NCI-H146 (cell line): ENCODE data around the gene ABR.
"Not testable (repeated sequence)": the region's sequence is repeated elsewhere in the genome, so short reads cannot be mapped to it uniquely, and the experiment has no call there.

Source experiments
- DNase-seq: peaks from one replicate; lab custom pipeline; 2025; lab: John Stamatoyannopoulos, UW

ABR gene

GRCh38 chr17:1201132-1201702 lies 21.4 kb upstream of the ABR start:
- DNase-seq = no peak

DNA sequence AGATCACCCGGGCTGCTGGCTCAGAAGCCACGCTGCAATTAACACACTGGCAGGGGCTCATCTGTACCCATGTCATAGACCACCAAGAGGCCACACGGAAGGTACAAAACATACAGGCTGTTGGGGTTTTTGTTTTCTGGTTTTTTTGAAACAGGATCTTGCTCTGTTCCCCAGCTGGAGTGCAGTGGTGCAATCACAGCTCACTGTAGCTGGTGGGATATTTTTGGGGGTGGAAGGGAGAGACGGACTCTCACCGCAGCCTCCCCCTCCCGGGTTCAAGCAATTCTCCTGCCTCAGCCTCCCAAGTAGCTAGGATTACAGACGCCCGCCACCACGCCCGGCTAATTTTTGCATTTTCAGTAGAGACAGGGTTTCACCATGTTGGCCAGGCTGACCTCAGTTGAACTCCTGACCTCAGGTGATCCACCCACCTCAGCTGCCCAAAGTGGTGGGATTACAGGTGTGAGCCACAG lies 19.5 kb upstream of the ABR start:
- DNase-seq = not testable (repeated sequence)

- DNase-seq = no peak
Observed at GRCh38 chr17:1197781-1198490, 18.2 kb upstream of the ABR start.

GRCh38 chr17:1197379-1197778 lies 17.6 kb upstream of the ABR start:
- no peak for DNase-seq

DNA sequence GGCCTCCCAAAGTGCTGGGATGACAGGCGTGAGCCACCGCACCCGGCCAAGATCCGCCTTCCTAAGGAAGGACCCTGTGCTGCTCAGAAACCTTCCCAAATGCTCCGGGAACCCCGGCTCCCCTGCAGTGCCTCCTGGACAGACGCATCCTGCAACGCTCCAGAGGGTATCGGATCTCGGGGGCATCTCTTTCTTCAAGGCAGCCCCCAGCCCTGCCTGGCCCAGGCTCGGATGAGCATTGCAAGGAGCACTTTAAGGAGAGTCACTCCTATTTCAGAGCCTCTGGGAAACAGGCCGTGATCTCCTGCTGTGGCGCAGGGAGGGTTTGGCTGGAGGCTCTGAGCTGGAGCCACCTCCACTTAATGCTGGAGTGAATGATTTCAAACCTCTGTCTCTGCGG lies 17.2 kb upstream of the ABR start:
- DNase-seq = no peak

DNA sequence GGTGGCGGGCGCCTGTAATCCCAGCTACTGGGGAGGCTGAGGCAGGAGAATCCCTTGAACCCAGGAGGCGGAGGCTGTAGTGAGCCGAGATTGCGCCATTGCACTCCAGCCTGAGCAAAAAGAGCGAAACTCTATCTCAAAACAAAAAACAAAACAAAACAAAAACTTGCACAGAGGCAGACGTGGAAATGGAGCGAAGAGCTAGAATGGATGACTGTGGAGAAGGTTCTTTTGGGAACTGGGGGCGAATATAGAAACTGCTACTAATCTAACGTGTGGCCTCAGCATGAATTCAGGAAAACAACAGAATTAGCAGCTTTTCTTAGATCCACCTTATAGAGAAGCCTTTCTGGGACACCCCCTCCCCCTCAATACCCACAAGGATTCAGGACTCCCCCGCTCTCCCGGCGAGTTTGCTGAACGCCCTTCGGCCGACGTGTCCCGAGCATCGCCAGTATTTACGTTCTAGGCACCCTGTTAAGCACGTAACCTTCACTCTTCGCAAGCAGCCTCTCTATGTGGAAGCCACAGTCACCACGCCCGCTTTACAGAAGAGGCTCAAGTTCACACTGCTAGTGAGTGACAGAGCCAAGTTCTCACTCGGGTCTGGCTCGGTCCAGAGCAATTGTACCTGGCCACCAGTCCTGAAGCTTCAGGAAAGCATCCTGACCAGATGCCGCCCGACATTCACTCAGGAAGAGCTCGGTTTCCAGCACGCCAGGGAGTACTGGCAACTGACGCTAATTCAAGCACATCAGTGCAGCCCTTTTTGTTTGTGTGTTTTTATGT lies 13.3 kb upstream of the ABR start:
- no peak for DNase-seq

DNA sequence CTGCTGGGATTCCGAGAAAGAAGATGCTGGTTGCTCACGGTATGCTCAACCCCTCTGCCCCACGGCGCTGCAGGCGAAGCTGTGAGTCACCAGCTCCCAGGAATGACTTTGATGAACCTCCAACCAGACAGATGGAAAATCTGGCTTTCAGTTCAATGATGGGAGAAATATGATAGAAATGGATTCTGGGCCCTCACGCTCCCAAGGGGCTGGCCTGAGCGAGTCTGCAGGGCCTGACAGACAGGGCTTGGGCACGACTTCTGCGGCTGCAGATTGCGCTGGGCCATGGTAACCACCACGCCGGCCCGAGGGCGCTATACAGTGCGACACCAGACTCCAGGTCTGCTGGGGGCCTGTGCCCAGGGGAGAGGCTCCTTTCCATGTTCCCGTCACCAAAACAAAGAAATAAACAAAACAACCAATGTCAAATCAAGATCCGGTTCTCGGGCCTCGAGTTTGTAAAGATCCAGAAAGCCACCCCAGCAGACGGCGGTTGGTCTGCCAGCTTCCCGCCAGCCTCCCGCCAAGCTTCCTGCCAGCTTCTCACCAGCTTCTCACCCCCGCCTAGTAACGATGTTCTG lies 11.1 kb upstream of the ABR start:
- DNase-seq = no peak

GRCh38 chr17:1188812-1189504 lies 9.2 kb upstream of the ABR start:
- DNase-seq = no peak

GRCh38 chr17:1186923-1187771 lies 7.4 kb upstream of the ABR start:
- DNase-seq = peak; percentile 69

- no peak for DNase-seq
Observed at GRCh38 chr17:1186214-1186820, 6.5 kb upstream of the ABR start.

DNA sequence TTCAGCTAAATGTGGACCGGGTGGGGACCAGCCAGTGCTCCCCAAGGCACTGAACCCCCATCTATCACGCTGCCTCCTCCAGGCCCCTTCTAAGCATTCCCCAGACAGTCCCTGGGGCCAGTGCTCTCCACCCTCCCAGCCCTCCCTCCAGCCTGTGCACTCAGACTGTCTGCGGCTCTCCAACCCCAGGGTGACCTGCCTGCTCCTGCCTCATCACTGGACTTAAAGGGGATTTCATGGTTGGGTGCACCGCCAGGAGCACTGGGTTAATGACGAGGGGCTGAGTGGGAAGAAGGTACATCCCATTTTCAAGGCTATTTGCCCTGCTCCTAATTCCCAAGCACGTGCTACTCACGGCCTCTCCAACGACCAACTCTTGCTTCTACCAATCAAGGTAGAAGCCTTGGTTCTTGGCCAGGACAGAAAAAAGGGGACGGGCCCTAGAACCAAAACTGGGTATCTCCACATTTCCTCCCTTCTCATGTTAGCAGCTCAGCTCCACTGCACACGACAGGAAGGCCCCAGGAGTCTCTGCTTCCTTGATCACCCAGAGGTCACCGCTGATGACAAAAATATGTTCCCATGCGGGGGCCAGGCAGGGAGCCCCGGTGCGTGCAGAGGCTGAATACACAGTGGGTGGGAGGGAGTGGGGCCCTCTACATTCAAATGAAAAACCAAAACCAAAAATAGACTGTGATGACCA lies 3.5 kb upstream of the ABR start:
- DNase-seq = no peak

DNA sequence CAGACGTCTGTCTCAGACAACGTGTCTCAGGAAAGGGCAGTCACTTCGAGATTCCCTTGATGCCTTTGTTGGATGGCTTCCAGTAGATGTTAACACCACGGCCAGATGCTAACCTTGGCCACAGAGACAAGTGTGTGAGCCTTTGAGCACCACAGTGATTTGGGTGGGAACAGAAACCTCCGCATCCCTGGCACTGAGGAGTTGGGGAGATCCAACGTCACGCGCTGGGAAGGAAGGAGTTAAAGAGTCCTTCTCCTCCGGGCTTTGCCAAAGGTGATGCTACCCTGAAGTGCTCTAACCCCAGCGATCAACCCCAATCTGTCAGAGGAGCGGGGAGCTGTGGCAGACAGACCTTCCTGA lies 3.0 kb upstream of the ABR start:
- no peak for DNase-seq

GRCh38 chr17:1181753-1182137 lies 2.0 kb upstream of the ABR start:
- DNase-seq = no peak

DNA sequence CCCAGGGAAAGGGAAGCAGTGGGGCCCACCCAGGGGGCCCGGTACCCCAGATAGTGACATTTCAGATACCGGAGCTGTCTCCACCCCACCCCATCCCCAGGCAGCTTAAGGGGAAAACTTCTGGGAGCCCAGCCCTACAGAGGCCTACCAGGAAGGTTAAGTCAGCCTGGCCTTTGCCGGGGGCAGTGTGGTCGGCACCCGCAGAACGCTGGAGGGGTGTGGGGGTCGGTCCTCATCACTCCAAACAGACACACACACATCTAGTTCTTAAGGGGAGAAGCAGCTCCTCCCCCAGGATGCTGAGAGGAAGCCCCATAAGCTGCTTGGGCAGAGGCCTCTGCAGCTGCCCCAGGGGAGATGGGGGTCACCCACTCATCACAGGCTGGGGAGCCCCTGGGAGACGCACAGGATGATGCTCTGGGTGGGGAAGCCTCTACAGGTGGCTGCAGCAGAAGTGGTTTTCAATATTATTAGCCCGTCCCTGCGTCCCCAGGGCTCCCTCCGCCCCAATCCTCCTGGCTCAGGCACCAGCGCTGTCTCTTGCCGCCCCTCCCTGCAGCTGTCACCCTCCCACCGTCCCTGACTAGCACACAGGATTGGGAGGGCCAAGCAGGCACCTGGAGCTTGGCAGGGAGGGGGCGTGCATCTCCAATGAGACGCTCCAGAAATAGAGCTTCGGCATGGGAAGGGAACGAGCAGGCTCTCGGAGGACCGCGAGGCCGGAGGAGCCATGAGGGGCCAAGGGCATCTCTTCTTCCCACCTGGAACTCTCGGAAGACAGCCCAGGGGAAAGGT lies 1.4 kb upstream of the ABR start:
- peak; percentile 59 for DNase-seq

DNA sequence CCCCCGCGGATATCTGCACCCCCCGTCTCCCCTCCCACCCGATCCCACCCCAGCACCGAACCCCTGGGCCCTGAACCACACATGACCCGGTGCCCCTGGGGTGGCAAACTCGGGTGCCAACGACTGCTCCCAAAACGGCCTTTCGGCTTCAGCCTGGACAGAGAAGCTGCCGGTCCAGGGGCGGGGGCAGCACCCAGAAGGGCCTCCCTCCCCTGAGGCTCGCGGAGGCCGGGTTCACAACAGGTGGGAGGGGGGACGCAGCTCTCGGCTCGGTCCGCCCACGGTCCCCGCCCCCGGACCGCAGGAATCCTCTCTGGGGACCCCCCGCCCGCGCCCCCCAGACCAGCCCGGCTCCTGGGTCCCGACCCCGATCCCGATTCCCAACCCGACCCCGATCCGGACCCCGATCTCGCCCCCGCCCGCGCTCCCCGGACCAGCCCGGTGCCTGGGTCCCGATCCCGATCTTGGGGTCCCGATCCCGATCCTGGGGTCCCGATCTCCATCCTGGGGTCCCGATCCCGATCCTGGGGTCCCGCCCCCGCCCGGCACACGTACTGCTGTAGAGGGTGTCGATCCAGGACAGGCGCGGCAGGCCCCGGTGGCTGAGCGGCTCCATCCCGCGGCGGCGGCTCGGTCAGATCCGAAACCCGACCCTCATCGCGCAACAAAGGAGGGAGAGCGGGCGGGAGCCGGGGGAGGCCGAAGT lies 516 bp downstream of the ABR start:
- DNase-seq = no peak

GRCh38 chr17:1177016-1177700 lies 2.6 kb downstream of the ABR start:
- no peak for DNase-seq

DNA sequence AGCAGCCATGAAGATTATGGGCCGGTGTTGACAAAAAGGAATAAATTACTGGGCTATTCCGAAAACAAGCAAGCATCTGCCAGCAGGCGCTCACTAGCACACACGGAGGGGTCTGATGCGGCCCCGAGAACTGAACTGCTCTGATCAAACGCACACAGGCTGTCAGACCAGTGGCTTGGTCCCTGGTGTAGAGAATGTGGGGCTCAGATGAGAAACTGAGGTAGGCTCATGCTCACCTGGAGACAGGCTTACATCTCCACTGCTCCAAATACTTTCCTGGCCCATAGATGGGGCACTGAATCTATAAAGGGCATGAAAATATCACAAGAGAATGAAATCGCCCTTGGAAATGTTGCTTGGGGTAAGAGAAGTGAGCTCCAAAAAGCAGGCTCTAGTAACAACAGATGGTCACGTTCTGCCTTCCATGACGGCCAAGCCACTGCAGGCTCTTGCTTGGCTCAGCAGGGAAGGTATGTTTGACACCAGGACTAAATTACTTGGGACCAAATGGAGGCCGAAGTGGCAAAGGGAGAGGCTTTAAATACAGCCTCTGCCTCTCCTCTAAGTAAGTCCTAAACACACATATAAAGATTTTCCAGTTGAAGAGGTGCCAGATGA lies 5.4 kb downstream of the ABR start:
- DNase-seq = no peak
